NCI-H345 treated with DMSO at 0.1 percent for 48 hours (cell line): ENCODE measurements around the gene SKIC3.

Experiments
- DNase-seq: peaks from one replicate; lab custom pipeline; 2025; ENCODE audit not compliant: unreplicated experiment; lab: John Stamatoyannopoulos, UW

The SKIC3 gene

DNA sequence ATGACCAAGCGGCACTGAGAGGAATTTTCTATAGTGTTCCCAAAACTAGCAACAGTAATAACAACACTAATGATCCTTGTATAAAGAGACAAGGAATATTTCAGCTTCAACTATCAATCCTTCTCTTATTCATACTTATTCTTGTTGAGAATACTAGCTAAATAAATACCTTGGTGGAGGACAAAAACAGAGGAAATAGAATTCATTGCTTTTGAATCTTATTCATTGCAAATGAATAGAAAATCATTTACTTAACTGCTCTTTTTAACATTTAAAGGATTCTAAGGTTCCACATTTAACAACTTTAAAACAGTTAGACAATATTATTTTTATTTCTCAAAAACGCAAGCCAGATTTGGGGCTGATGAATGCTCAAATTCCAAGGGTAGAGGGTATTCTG lies 22.4 kb downstream of the SKIC3 start:
- no peak for DNase-seq

DNA sequence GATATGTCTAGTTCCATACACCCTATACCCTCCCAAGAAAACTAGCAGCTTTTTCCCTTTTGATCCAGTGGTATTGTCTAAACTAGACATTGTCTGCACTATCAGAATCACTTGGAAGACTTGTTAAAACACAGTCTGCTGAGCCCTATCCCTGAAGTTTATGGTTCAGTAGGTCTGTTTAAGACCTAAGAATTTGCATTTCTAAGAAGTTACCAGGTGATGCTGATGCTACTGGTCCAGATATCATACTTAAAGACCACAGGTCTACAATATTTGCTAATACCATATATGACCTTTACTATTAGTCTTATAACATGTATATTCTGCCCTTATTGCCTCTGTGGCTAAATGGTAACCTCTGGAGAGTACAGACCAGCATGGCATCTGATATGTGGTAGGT lies 23.3 kb downstream of the SKIC3 start:
- no peak for DNase-seq

DNA sequence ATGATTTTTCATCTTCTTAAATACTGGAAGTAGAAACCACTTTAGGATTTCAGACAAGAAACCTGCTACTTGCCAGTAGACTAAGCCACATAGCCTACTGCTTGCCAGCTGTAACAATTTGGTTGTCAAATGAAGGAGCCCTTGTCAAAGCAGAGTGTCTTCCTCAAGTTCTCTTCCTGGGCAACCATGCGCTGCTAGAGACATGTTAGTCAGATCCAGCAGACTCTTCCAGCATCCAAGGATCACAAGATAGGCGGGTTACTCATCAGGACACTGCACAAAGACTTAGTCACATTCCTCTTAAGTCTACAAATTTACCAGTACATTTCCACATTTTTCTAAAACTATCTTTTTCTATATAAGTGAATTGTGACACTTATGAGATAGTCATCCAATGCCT lies 24.4 kb downstream of the SKIC3 start:
- DNase-seq, result no peak

DNA sequence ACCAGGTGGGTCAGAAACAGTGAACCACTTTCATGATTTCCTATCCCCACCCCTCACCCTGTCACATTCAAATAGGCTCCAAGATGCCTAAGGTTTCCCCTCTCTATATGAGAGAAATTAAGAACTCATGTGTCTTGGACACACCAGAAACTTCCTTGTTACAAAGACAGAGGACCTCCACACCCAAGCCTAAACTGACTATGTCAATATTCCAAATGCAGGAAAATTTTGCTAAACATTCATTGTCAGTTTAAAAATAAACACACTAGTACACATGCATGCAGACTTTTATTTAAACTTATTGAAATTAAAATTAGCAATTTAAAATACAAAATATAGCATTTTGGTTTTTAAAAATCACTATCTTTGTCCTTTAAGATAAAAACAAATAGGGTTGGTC lies 26.2 kb downstream of the SKIC3 start:
- no peak for DNase-seq

GRCh38 chr5:95526871-95527270 lies 27.9 kb downstream of the SKIC3 start:
- DNase-seq, result no peak

- no peak for DNase-seq
Measured at GRCh38 chr5:95524423-95524822, 30.4 kb downstream of the SKIC3 start.

- no peak for DNase-seq
Measured at GRCh38 chr5:95520206-95520605, 34.6 kb downstream of the SKIC3 start.

DNA sequence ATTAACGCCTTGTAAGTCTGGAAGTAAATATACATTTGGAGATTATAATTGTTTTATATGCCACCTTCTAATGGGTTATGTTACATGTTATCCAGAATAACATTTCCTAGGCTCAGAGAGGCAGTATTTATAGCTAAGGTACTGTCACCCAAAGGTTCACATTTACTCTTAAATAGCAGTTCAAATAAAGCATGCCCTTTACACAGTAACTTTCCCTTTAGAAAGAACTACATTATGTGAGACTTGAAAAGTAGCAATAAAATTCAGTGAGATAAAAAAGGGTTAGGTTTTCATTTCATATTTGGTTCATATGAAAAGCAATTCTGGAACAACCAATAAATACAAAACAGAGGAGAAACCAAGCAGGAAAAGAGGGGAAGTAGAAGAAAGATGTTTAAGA lies 35.1 kb downstream of the SKIC3 start:
- no peak for DNase-seq

DNA sequence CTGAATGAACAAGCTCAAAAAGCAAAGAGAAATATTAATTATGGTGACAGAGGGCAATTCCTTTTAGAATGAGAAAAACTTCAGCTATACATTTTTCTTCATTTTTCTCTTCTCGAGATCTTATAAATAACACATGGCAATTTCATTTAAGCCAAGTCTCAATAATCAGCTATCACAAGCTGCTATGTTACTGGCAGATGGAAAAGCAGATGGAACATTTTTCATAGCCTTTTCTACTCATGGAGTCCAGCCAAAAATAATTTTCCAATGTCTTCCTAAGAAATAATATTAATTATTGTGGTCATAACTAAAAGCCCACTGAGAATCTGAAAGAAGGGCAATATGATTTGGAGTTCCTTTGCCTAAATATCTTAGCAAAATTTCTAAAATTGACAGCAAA lies 35.6 kb downstream of the SKIC3 start:
- DNase-seq, result no peak

DNA sequence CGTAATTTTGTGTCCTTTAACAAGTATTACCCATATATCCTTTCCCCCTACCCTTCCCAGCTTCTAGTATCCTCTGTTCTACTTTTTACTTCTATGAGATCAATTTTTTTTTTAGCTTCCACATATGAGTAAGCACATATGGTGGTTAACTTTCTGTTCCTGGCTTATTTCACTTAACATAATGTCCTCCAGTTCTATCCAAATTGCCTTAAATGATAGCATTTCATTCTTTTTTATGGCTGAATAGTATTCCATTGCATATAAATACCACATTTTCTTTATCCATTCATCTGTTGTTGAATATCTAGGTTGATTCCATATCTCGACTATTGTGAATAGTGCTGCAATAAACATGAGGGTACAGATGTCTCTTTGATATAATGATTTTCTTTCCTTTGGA lies 36.4 kb downstream of the SKIC3 start:
- DNase-seq, result no peak

- no peak for DNase-seq
Measured at GRCh38 chr5:95511606-95512005, 43.2 kb downstream of the SKIC3 start.

DNA sequence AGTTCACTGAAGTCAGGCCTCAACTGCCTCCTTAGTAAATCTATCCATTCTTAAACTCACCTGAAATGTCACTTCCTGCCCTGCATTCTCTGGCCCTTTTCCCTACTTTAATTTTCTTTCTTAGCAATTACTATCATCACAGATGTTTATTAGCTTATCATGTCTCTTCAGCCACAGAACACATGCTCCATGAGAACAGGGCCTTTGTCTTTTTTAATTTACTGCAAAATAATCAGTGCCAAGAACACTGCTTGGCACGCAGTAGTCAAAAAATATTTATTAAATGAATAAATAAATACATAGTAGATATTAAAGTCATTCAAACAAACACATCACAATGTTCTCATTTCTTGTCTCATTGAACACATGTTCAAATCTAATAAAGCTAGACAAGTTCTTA lies 46.2 kb downstream of the SKIC3 start:
- no peak for DNase-seq
